HG02610 (cell line): ENCODE data around the gene CAPN2.
"Not testable (repeated sequence)": the region's sequence is repeated elsewhere in the genome, so short reads cannot be mapped to it uniquely, and the experiment has no call there.

Experiments used
- ATAC-seq: cut with Tn5 transposase; IDR thresholded peaks from one replicate; pipeline ENCODE4 v1.9.1; 2021; ENCODE audit warnings: mild to moderate bottlenecking, moderate library complexity; ENCODE audit not compliant: unreplicated experiment

Gene CAPN2

DNA sequence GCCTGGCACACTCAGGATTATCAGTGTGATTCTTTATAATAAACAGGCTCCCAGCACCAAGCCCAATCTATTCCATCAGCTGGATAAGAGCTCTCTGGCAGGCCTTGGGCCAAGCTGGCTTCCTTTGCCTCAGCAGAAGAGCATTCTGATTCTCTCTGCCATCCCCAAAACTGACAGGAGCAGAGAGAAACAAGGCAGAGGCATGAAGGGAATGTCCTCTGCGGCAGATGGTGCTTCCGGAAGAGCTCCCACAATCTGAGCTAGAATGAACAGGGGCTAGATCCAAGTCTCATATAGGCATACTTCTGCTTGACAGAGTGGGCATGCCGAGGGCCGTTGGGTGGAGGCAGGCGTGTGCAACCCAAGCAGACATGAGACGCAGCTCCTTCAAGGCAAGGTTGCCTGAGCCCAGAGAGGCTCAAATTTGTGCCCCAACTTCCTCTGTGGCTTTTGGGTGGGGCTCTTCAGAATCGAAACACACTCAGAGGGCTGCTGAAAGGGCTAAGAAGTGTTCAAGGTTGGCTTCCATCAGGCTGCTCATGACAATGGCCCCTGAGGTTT is 4.0 kb downstream of the CAPN2 start:
- peak; percentile 34 for ATAC-seq

DNA sequence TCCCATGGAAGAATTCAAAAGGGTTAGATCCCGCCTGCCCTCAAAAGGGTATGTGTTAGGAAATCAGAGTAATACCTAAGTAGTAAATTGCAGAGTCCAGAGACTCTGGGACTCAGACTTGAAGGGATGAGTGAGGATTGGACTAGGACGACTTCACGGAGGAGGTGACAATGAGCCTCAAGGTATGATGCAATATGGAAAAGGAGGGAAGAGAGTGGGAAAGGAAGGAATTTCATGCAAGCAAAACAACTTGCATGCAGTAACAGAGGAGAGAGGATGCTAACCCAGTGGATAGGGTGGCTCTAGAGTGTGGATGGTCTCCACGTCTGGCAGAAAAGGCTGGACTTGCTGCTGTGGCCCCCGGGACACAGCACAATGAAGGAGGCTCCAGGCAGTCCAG is 4.8 kb downstream of the CAPN2 start:
- no peak for ATAC-seq

- no peak for ATAC-seq
Measured at GRCh38 chr1:223717695-223718363, 5.5 kb downstream of the CAPN2 start.

- no peak for ATAC-seq
Measured at GRCh38 chr1:223718850-223719249, 6.5 kb downstream of the CAPN2 start.

- no peak for ATAC-seq
Measured at GRCh38 chr1:223720971-223721591, 8.7 kb downstream of the CAPN2 start.

DNA sequence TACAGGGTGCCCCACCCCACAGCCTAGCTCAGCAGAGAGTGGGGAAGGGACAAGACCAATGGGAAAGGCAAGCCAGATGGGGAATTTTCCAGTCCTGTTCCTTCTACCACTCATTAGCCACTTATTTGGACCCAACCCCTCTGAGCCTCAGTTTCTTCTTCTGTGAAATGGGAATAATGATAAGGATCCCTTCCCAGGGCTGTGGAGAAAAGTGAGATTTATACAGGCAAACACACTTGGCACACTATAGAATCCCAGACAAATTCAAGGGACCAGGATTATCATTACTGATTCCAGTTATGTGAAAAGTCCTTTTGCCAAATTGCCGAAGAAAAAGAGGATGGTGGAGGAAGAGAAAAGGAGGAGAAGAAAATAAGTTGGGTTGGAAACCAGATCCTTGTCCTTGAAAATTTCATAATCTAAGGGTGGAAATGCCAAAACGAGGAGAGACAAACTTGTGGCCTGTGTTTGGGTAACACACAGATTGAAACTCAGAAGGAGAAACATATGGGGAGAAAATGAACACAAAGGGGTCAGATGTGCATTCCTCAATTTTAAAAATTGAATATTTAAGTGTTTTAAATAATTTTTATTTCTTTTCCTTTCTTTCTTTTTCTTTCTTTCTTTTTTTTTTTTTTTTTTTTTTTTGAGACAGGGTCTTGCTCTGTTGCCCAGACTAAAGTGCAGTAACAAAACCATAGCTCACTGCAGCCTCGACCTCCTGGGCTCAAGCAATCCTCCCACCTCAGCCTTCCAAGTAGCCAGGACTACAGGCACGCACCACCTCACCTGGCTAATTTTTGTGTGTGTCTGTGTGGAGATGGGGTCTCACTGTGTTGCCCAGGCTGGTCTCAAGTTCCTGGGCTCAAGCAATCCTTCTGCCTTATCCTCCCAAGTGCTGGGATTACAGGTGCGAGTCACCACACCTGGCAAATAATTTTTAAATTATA is 9.6 kb downstream of the CAPN2 start:
- no peak for ATAC-seq

DNA sequence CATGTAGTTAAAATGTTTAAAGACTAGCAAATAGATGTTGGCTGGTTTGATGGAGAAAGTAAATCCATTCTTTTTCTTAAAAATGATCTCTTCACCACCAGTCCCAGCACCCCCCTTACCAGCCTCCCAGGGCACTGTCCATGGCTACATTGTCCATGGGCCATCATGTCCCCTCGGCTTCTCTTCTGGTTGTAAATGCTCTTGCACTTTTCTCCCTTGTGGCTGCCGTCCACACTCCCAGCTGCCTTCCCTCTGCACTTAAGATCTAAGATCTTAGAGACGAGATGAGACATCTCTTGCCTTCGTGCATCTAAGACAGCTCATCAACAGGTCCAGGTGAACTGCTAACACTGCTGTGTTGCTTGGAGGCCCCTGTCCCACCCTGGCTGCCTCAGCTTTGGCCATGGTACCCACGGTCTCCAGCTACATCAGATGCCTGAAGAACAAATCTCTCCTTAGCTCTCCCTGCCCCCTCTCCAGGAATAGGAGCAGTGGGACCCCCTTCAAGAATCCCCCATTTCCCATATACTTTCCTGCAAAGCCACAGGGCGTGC is 11.1 kb downstream of the CAPN2 start:
- ATAC-seq = no peak

GRCh38 chr1:223724376-223724775 is 12.0 kb downstream of the CAPN2 start:
- no peak for ATAC-seq

DNA sequence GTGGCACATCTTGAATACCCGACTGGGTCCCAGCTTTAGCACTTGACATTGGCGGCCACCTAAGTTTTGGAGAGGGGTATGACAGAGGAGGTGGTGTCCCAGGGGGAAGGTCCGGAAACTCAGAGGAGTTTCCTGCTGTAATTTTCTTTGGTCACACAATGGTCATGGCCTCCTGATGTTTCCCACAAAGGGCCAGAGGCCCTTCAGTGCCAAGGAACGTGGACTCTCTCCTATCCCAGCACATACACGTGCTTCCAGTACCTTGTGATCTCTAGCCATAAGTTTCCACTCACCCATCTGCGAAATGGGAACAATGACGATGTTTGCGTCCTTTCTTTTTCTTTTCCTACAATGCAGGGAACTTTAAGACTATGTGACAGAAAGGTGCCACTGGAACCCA is 13.2 kb downstream of the CAPN2 start:
- no peak for ATAC-seq

DNA sequence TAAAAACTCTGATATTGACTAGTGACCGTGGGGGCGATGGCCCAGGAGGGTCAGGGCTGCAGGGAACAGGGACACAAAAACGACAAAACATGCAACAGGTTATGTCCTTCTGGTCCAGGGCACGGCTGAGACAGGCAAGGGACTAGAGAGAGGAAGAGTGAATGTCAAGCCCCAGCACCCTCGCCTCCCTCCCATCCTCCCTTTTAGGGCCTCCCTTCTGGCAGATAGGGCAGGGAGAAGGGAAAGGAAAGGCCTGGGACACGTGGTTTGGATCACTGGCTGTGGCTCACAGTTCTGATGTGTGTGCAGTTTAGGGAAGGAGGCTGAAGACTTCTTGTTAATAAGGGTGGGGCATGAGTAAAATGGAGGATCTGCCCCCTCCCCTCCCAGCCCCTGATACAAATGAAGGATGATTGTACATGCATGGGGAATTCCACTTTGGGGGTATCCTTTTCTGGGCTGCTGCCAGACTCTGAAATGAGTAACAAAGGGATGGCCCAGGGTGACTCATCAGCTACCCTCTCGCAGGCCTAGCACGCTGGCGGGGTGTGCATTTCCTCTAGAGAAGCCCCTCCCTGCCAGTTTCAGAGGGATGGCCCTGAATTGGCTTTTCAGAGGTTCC is 14.2 kb downstream of the CAPN2 start:
- peak; percentile 94 for ATAC-seq

DNA sequence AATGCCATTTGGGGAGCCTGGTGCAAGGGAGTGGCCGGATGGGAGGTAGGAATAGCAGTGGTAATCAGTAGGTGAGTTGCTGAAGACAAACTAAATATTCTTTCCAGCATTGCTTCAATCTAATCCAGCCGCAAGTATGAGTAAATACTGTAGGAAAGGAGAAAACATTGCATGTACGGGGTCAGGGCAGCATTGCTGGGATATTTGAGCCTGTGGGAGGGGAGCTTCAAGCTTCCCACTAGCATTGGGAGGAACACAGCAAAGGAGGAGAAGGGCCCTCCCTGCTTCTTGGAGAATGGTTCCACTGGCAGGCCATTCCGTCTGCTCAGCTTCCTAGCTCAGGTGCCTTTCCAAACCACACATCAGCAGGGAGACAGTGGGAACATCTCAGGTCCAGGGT is 15.2 kb downstream of the CAPN2 start:
- no peak for ATAC-seq

GRCh38 chr1:223729906-223730305 is 17.6 kb downstream of the CAPN2 start:
- no peak for ATAC-seq

DNA sequence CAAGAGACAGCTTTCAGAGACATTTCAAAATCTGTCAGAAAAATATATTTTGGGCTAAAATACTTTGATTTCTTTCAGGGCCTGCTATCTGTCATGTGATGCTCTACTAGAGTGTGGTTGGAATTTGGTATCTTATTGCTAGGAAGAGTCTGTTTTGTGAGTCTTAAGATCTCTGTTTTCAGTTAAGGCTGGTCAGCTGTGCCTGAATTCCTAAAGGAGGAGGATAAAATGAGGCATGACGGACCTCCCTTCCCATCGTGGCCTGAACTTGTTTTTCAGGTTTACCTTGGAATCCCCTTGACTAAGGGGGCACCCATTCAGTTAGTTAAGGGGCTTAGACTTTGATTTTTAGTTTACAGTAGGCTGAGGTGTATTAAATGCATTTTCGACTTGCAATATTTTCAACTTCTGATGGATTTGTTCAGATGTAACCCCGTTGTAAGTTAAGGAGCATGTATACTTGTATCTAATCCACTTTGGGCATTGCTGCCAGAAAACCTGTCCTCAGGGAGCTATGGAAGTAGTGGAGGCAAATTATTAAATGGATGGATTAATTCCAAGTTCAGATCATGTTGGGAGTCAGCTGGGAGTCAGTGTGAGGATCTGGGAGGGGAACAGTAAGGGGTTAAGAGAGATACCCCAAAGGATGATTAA is 18.3 kb downstream of the CAPN2 start:
- ATAC-seq = no peak

GRCh38 chr1:223731133-223731770 is 18.9 kb downstream of the CAPN2 start:
- ATAC-seq = no peak

DNA sequence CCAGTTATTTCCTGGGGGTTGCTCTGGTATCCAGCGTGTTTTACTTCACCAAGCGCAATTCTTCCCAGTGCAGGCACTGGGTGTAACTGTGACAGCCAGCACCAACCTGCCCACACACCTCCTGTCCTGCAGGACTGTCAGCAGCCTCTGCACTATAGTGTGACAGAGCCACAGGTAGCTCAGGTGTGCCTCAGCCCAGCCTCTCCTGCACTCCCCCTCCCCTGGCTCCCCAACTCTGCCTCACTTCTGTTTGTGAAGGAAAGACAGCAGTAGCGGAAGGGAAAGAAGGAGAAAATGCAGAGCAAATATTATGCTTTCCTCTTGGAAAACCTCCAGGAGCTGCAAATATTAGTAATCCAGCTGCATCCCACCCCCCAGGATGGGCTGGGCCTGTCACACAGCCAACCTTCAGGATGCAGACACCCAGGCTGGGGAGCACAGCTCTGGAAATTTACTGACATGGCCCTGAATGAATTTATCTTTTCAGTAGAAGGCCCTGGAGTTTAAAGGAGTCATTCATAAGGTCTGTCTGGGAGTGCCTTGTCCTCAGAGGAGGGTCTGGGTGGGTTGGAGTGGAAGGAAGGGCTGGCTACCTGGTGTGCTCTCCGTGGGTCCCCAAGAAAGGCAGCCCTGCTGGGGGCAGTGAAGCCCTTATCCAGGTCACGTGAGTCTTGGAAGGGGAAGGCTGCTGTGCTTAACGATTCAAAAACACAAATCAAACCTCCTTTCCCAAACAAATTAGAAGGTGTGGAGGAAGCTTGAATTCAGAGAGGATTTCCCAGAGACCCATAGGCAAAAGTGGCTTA is 20.9 kb downstream of the CAPN2 start:
- no peak for ATAC-seq

DNA sequence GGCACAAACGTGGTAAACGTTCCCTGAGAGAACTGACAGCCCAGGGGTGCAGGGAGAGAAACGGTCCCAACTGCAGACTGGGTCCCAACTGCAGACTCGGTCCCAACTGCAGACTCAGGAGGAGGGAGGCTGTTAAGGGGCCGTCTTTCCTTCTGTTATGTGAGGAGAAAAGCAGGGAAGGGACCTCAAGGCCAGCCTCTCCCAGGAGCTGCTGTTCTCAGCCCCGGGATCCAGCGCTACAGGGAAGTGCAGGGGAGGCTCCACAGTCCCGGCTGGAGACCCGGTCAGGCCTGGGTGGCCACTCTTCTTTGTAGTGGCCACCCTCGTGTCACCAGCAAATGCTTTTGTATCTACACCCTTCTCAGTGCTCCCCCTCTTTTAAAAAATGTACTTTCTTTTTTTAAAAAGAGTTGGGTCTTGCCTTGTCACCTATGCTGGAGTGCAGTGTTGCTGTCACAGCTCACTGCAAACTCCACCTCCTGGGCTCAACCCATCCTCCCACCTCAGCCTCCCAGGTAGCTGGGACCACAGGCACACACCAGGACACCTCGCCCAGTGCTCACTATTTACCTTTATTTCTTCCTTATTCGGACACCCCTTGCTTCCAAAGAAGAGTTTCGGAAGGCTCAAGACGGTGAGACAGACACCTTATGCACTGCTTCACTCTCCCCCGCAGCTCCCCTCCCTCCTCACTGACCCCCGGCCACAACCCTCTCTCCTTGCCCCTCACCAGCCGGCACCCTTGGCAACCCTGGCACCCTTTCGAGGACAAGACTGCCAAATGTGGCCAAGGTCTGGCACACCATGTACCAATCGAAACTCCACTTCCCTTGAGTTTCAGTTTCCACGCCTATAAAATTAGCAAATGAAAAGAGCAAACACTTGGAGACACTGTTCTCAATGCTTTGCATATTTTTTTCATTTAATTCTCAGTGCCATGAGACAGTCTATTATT is 21.8 kb downstream of the CAPN2 start:
- no peak for ATAC-seq

- ATAC-seq = not testable (repeated sequence)
Measured at GRCh38 chr1:223736638-223737037, 24.3 kb downstream of the CAPN2 start.

GRCh38 chr1:223737342-223737741 is 25.0 kb downstream of the CAPN2 start:
- ATAC-seq = no peak
